Heart right ventricle (tissue), 16 donors: ENCODE measurements around the gene NFIB. TPM values are rescaled to one million over a fixed set of nuclear protein-coding genes. Genes with fewer than 3 reads are reported as not detected.
A peak's percentile ranks its signal among the peaks of the same experiment; 100 is the strongest.

Source experiments
- ATAC-seq, 8 donors: fragments of 200-7000 bp; cut with Tn5 transposase; one replicate each; pipeline ENCODE4 v1.9.1; 2020; ENCODE audit warnings: mild to moderate bottlenecking in 8 of 8, moderate library complexity in 8 of 8, moderate number of reproducible peaks in 1 of 8
- DNase-seq, 2 donors: peaks; one replicate each; pipeline ENCODE4 v3.0.0-alpha.2; 2020
- H3K27ac ChIP-seq, 10 donors: fragments of 200-600 bp; sonication (generic) in 2 of 10; one replicate each; pipeline versions ENCODE4 v1.5.0 to v1.8.0; 2020 to 2022; ENCODE audit warnings: mild to moderate bottlenecking in 3 of 10
- H3K27me3 ChIP-seq, 7 donors: fragments of 200-600 bp; one replicate each; pipeline ENCODE4 v1.8.0; 2021 to 2022; ENCODE audit warnings: mild to moderate bottlenecking in 2 of 7
- H3K36me3 ChIP-seq, 9 donors: fragments of 200-600 bp; sonication (generic) in 1 of 9; one replicate each; pipeline versions ENCODE4 v1.5.0 to v1.8.0; 2020 to 2022; ENCODE audit warnings: mild to moderate bottlenecking in 2 of 9
- H3K4me1 ChIP-seq, 9 donors: fragments of 200-600 bp; sonication (generic) in 1 of 9; one replicate each; pipeline versions ENCODE4 v1.5.0 to v1.8.0; 2020 to 2022; ENCODE audit warnings: mild to moderate bottlenecking in 4 of 9
- H3K4me3 ChIP-seq, 10 donors: fragments of 200-600 bp; sonication (generic) in 2 of 10; one replicate each; pipeline versions ENCODE4 v1.5.0 to v1.8.0; 2020 to 2022; ENCODE audit warnings: mild to moderate bottlenecking in 7 of 10, moderate library complexity in 2 of 10
- H3K9me3 ChIP-seq, 11 donors: fragments of 200-600 bp in 10 of 11; sonication (generic) in 2 of 11; one replicate each; pipeline versions ENCODE4 v1.5.0 to v1.8.0; 2013 to 2022; ENCODE audit warnings: mild to moderate bottlenecking in 2 of 11, control low read depth in 1 of 11, moderate library complexity in 1 of 11
- CTCF ChIP-seq, 9 donors: fragments of 200-600 bp; sonication (generic) in 2 of 9; IDR thresholded peaks; one replicate each; pipeline versions ENCODE4 v1.5.0 to v1.8.0; 2021 to 2022; ENCODE audit warnings: antibody characterized with exemption in 9 of 9, mild to moderate bottlenecking in 5 of 9, moderate library complexity in 1 of 9
- WGBS, 2 donors: extraction: QIAGEN DNeasy Blood & Tissue Kit; methylation state at CpG; one replicate each; pipeline ENCODE4 v1.1.7; 2013; ENCODE audit warnings: inconsistent platforms in 1 of 2; 5-methylcytosine and 5-hydroxymethylcytosine counted together
- intact Hi-C, 10 donors: fragments of 100-400 bp; cut with DNase I; formaldehyde crosslinking; loops; one replicate each; pipeline versions ENCODE4 v1.11.1 to v1.14.2; 2022
- polyA plus RNA-seq, 2 donors: library from polyadenylated mRNA; stranded (reverse); fragments of 200-250 nt; gene quantifications; one replicate each; pipeline ENCODE4 v1.2.3, GENCODE V29; 2013
- total RNA-seq, 10 donors: library from RNA; stranded (reverse); fragmentation: NEBNext Ultra II Directional in 3 of 10; extraction: Animal tissue kit (Norgen Biotek cat#: 25700) in 3 of 10; gene quantifications; one replicate each; pipeline versions ENCODE4 v1.2.1 to v1.2.4, GENCODE V29; 2021 to 2023
- donor health status: Arrhythmogenic right ventricular cardiomyopathy.
- donor health status: ischemic (EF 13 %, LVEDD 7.1; RV severe dilation, severe dysfunction).
- donor health status: healthy with polysubstance abuse.
- donor health status: DM: no; HTN: yes; CAD: no.
- donor health status: DM: no; HTN: no; CAD: no.
- donor health status: ischemic (EF 25% LVEDD 6.9; RV normal size, moderate dysfunction).
- donor health status: ischemic (EF 25% LVEDD 5.7; RV mildly dilated, moderate dysfunction).
- donor health status: healthy.
- donor health status: DM: yes; HTN: yes; CAD: no.
- donor health status: Ischemic cardiomyopathy.
- donor health status: ischemic (EF 35%, LVEDD 5.7; RV mildly dilated, moderate dysfunction).
- donor health status: nonischemic (EF 11% LVEDD 7.7; RV severe dilation, severe dysfunction).
- donor health status: DM: yes; HTN: yes; CAD: no.
- donor health status: PGD.
- donor health status: ischemic (EF 29% LVEDD 5.4; RV normal size, mild dysfunction).
- donor health status: nonischemic (EF 23%, LVEDD 6.1; RV moderate dilation, normal function).

The NFIB gene
- total and polyA plus RNA-seq, 12 donors = 16.7 to 145 (median 124) TPM

- intact Hi-C loops = loop anchor here in 8 of 10 donors (1.0 to 10.0 kb wide), 11 partner anchors 31 to 754 kb away; no protein-coding TSS in a partner anchor
- no peaks in the 10 kb centered on the region for H3K36me3 ChIP-seq
- TF ChIP-seq CTCF (IDR thresholded peaks at IDR 0.05) = no peak
- 16 to 17% methylated on average over 2 of the region's 2 CpGs for WGBS, 2 donors
- peaks cover 0 to 48% (median 0%) of the 10 kb centered on the region in 7 donors for H3K27me3 ChIP-seq
- peak overlapping the region; percentile 96 to 100 (median 99) for H3K27ac ChIP-seq
- H3K4me1 ChIP-seq = peaks cover 0 to 62% (median 47%) of the 10 kb centered on the region in 9 donors
- DNase-seq (no peak), ATAC-seq (no peak)
- no peaks in the 10 kb centered on the region for H3K9me3 ChIP-seq
- peak overlapping the region in 9 of 10 donors; percentile 65 to 94 (median 78) for H3K4me3 ChIP-seq
These were observed 4.4 kb upstream of the NFIB start for GRCh38 chr9:14318361-14318760.

GRCh38 chr9:14317667-14318320 lies 3.9 kb upstream of the NFIB start:
- peaks cover 0 to 48% (median 0%) of the 10 kb centered on the region in 7 donors for H3K27me3 ChIP-seq
- peaks cover 0 to 60% (median 46%) of the 10 kb centered on the region in 9 donors for H3K4me1 ChIP-seq
- ATAC-seq (no peak), DNase-seq (no peak)
- intact Hi-C loops = loop anchor here in 8 of 10 donors (1.0 to 10.0 kb wide), 12 partner anchors 32 to 753 kb away; no protein-coding TSS in a partner anchor
- no peaks in the 10 kb centered on the region for H3K36me3 ChIP-seq
- 12 to 20% methylated on average over 4 of the region's 4 CpGs for WGBS, 2 donors
- peak overlapping the region; percentile 96 to 100 (median 99) for H3K27ac ChIP-seq
- no peak for TF ChIP-seq CTCF (IDR thresholded peaks at IDR 0.05)
- H3K9me3 ChIP-seq = no peaks in the 10 kb centered on the region
- peak overlapping the region; percentile 16 to 94 (median 76) for H3K4me3 ChIP-seq

- Histone ChIP-seq H3K27ac (peak overlapping the region; percentile 96 to 100 (median 99)), H3K36me3 (no peaks in the 10 kb centered on the region), H3K27me3 (peaks cover 0 to 57% (median 0%) of the 10 kb centered on the region in 7 donors), H3K4me1 (peaks cover 0 to 60% (median 46%) of the 10 kb centered on the region in 9 donors), H3K4me3 (peak overlapping the region; percentile 65 to 94 (median 78)), H3K9me3 (no peaks in the 10 kb centered on the region)
- ATAC-seq (peak in 1 of 8 donors; percentile 11), DNase-seq (no peak)
- no peak for TF ChIP-seq CTCF (IDR thresholded peaks at IDR 0.05)
- intact Hi-C loops = loop anchor here in 8 of 10 donors (2.0 to 10.0 kb wide), 11 partner anchors 34 to 752 kb away; no protein-coding TSS in a partner anchor
- WGBS, 2 donors = 13 to 15% methylated on average over 8 of the region's 8 CpGs
These were observed 2.8 kb upstream of the NFIB start for GRCh38 chr9:14316602-14317300.

GRCh38 chr9:14315875-14316601 lies 2.1 kb upstream of the NFIB start:
- TF ChIP-seq CTCF (IDR thresholded peaks at IDR 0.05) = no peak
- Histone ChIP-seq H3K27me3 (peaks cover 0 to 63% (median 0%) of the 10 kb centered on the region in 7 donors), H3K9me3 (no peaks in the 10 kb centered on the region), H3K27ac (peak overlapping the region; percentile 96 to 100 (median 99)), H3K4me1 (peaks cover 0 to 55% (median 46%) of the 10 kb centered on the region in 9 donors), H3K4me3 (peak overlapping the region; percentile 65 to 94 (median 78)), H3K36me3 (no peaks in the 10 kb centered on the region)
- ATAC-seq (peak in 4 of 8 donors; percentile 1 to 33 (median 2)), DNase-seq (peak in 1 of 2 donors; percentile 31)
- intact Hi-C loops = loop anchor here in 8 of 10 donors (2.0 to 10.0 kb wide), 13 partner anchors 35 to 751 kb away; no protein-coding TSS in a partner anchor
- WGBS, 2 donors = 2% methylated on average over 42 of the region's 42 CpGs
